Keratinocyte (primary cell): ENCODE data around the gene LHPP. TPM values are rescaled to one million over a fixed set of nuclear protein-coding genes. Genes with fewer than 3 reads are reported as not detected.
A peak's percentile ranks its signal among the peaks of the same experiment; 100 is the strongest.

ENCODE experiments used
- DNase-seq: peaks from one replicate; pipeline ENCODE4 v3.0.0-alpha.2; 2011; ENCODE audit warnings: low read depth, missing footprints, low spot score
- FAIRE-seq: peaks from 2 replicates; lab custom pipeline; 2011; peaks lifted over from hg19 to GRCh38; lab: Jason Lieb, UNC
- H2AFZ ChIP-seq: 2 replicates; pipeline ENCODE4 v1.6.0; 2012; ENCODE audit warnings: low read length, control low read depth, inconsistent platforms; ENCODE audit not compliant: control insufficient read depth
- H3K27ac ChIP-seq: 2 replicates; pipeline ENCODE4 v1.5.1; 2011; ENCODE audit warnings: low read length; ENCODE audit not compliant: control insufficient read depth, insufficient read depth
- H3K27me3 ChIP-seq: 3 replicates; pipeline ENCODE4 v1.6.0; 2011; ENCODE audit warnings: low read length; ENCODE audit not compliant: control insufficient read depth, insufficient read depth; ENCODE audit errors: extremely low read depth
- H3K36me3 ChIP-seq, 2 experiments: 2 replicates in 1 of 2; 3 replicates in 1 of 2; pipeline ENCODE4 v1.5.1; 2011; ENCODE audit warnings: low read length in 2 of 2, mild to moderate bottlenecking in 1 of 2; ENCODE audit not compliant: control insufficient read depth in 2 of 2, insufficient read depth in 2 of 2; ENCODE audit errors: extremely low read depth in 1 of 2
- H3K4me1 ChIP-seq: 3 replicates; pipeline ENCODE4 v1.5.1; 2011; ENCODE audit warnings: low read length; ENCODE audit not compliant: control insufficient read depth, insufficient read depth; ENCODE audit errors: extremely low read depth
- H3K4me2 ChIP-seq: 3 replicates; pipeline ENCODE4 v1.6.0; 2011; ENCODE audit warnings: low read depth, low read length; ENCODE audit not compliant: control insufficient read depth, insufficient read depth; ENCODE audit errors: extremely low read depth
- H3K4me3 ChIP-seq, 3 experiments: fragments of 200-600 bp in 1 of 3; sonication (generic) in 1 of 3; 2 replicates in 2 of 3; 3 replicates in 1 of 3; pipeline ENCODE4 v1.5.1; 2011 to 2016; ENCODE audit warnings: low read length in 3 of 3, mild to moderate bottlenecking in 3 of 3, control low read depth in 2 of 3, inconsistent platforms in 1 of 3, low read depth in 1 of 3, mixed read lengths in 1 of 3, mixed run types in 1 of 3, moderate library complexity in 1 of 3; ENCODE audit not compliant: control insufficient read depth in 2 of 3, insufficient read depth in 2 of 3; ENCODE audit errors: extremely low read depth in 1 of 3
- H3K79me2 ChIP-seq: 2 replicates; pipeline ENCODE4 v1.6.0; 2012; ENCODE audit warnings: low read length; ENCODE audit not compliant: control insufficient read depth, insufficient read depth
- H3K9ac ChIP-seq: 3 replicates; pipeline ENCODE4 v1.6.0; 2011; ENCODE audit warnings: low read length; ENCODE audit not compliant: control insufficient read depth, insufficient read depth; ENCODE audit errors: extremely low read depth
- H3K9me1 ChIP-seq: 3 replicates; pipeline ENCODE4 v1.6.0; 2011; ENCODE audit warnings: low read length; ENCODE audit not compliant: control insufficient read depth, insufficient read depth; ENCODE audit errors: extremely low read depth
- H3K9me3 ChIP-seq: 2 replicates; pipeline ENCODE4 v1.5.1; 2012; ENCODE audit warnings: low read depth, low read length; ENCODE audit not compliant: control insufficient read depth
- H4K20me1 ChIP-seq: 3 replicates; pipeline ENCODE4 v1.6.0; 2011; ENCODE audit warnings: low read length; ENCODE audit not compliant: control insufficient read depth, insufficient read depth; ENCODE audit errors: extremely low read depth
- EZH2 ChIP-seq: IDR thresholded peaks from one replicate; pipeline ENCODE4 v1.6.1; 2012; ENCODE audit warnings: inconsistent platforms, mild to moderate bottlenecking, low read length, moderate library complexity
- dilution Hi-C: fragments of 300-500 bp; cut with MboI; formaldehyde crosslinking; loops from one replicate; pipeline ENCODE4 v1.7.0; 2020; ENCODE audit warnings: low sequenced_read_pairs; ENCODE audit not compliant: extremely low pct_ligation_motif_present
- polyA plus RNA-seq, 5 experiments: library from polyadenylated mRNA; depleted of rRNA in 3 of 5; stranded (reverse) in 3 of 5; stranded (forward) in 1 of 5; unstranded in 1 of 5; fragments of >200 nt; gene quantifications; 1 replicate in 1 of 5; 2 replicates in 3 of 5; 3 replicates in 1 of 5; pipeline versions ENCODE4 v1.2.1 to v1.2.3, GENCODE V29; 2011 to 2012; ENCODE audit warnings: missing spikeins in 2 of 5, low read depth in 1 of 5, low replicate concordance in 1 of 5
- TF ChIP-seq, protein P1 (sequence below), 3 experiments: IDR thresholded peaks in 1 of 3; conservative IDR thresholded peaks in 1 of 3; optimal IDR thresholded peaks in 1 of 3; 2 replicates in 2 of 3; 3 replicates in 1 of 3; pipeline versions ENCODE3 to v1.5.1; 2011; ENCODE audit warnings: low read length in 3 of 3, mild to moderate bottlenecking in 3 of 3, moderate library complexity in 2 of 3, control low read depth in 1 of 3, inconsistent platforms in 1 of 3; ENCODE audit not compliant: insufficient read depth in 2 of 3; ENCODE audit errors: extremely low read depth in 1 of 3

Gene LHPP
- polyA plus RNA-seq, 1 donor (not counting 4 experiments of a cell fraction or from before 2014, with no cell fraction given), result 13.1 TPM

DNA sequence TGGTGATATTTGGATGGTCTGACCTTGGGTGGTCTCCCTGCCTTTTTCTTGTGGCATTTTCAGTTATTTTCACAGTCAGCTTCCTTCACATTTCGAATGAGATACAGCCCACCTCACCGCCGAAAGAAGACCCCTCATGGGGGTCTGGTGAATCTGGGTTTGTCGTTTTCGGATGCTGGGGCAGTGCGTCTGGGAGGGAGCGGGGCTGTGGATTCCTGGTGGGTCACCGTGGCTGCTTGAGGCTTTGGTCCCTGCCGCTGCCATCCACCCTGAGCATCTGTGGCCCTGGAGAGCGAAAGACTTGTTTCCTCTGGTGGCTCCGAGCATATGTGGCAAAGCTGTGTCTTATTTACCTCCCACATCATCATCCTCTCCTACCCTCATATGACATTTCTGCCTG lies 43.1 kb downstream of the LHPP start:
- Histone ChIP-seq H3K27ac (no peak overlapping the region), H3K9me1 (no peaks in the 10 kb centered on the region), H4K20me1 (no peaks in the 10 kb centered on the region), H3K36me3 (peaks cover 0 to 2% of the 10 kb centered on the region in 2 experiments), H3K27me3 (no peaks in the 10 kb centered on the region), H3K4me2 (no peak overlapping the region), H3K4me3 (no peak overlapping the region), H3K9me3 (peaks cover 2% of the 10 kb centered on the region), H3K4me1 (peaks cover 2% of the 10 kb centered on the region), H3K79me2 (no peaks in the 10 kb centered on the region), H2AFZ (no peak overlapping the region), H3K9ac (no peak overlapping the region)
- FAIRE-seq, result no peak
- TF ChIP-seq EZH2, result no peak
- TF ChIP-seq, protein P1, sequence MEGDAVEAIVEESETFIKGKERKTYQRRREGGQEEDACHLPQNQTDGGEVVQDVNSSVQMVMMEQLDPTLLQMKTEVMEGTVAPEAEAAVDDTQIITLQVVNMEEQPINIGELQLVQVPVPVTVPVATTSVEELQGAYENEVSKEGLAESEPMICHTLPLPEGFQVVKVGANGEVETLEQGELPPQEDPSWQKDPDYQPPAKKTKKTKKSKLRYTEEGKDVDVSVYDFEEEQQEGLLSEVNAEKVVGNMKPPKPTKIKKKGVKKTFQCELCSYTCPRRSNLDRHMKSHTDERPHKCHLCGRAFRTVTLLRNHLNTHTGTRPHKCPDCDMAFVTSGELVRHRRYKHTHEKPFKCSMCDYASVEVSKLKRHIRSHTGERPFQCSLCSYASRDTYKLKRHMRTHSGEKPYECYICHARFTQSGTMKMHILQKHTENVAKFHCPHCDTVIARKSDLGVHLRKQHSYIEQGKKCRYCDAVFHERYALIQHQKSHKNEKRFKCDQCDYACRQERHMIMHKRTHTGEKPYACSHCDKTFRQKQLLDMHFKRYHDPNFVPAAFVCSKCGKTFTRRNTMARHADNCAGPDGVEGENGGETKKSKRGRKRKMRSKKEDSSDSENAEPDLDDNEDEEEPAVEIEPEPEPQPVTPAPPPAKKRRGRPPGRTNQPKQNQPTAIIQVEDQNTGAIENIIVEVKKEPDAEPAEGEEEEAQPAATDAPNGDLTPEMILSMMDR (optimal IDR thresholded peaks at IDR 0.05 in 1 of 3, IDR thresholded peaks at IDR 0.05 in 1 of 3, conservative IDR thresholded peaks at IDR 0.05 in 1 of 3; ENCODE audit: extremely low read depth in 1 of 3, insufficient read depth in 2 of 3, low read length in 3 of 3), result no peak
- dilution Hi-C loops, result no loop called here
- no peak for DNase-seq

DNA sequence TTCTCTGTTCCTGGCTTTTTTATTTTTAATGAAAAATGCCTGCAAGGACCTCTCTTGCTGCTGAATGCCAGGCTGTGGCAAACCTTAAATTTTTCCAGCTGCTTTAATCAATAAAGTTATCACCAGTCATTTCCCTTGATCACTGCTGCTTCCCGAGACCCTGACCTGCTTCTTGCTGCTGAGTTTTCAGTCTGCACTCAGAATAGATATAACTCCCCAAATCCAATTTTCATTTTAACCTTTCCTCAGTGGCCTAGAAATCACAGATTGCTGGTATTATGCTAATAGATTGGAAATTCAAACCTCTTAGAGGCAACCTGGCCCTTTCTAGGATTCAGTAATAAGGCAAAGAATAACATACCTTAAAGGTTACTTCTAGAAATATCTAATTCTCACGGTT lies 43.7 kb downstream of the LHPP start:
- Histone ChIP-seq H3K4me3 (no peak overlapping the region), H2AFZ (no peak overlapping the region), H3K9ac (no peak overlapping the region), H3K36me3 (peaks cover 0 to 2% of the 10 kb centered on the region in 2 experiments), H3K4me1 (peaks cover 7% of the 10 kb centered on the region), H3K4me2 (no peak overlapping the region), H3K79me2 (no peaks in the 10 kb centered on the region), H3K27me3 (no peaks in the 10 kb centered on the region), H3K27ac (no peak overlapping the region), H4K20me1 (no peaks in the 10 kb centered on the region), H3K9me1 (no peaks in the 10 kb centered on the region), H3K9me3 (peaks cover 2% of the 10 kb centered on the region)
- TF ChIP-seq, protein P1 (optimal IDR thresholded peaks at IDR 0.05 in 1 of 3, IDR thresholded peaks at IDR 0.05 in 1 of 3, conservative IDR thresholded peaks at IDR 0.05 in 1 of 3; ENCODE audit: extremely low read depth in 1 of 3, insufficient read depth in 2 of 3, low read length in 3 of 3), result no peak
- TF ChIP-seq EZH2, result no peak
- no peak for DNase-seq
- peak; percentile 5 for FAIRE-seq
- dilution Hi-C loops, result no loop called here
